ENCODE measurements around the gene ERN2.

DNA sequence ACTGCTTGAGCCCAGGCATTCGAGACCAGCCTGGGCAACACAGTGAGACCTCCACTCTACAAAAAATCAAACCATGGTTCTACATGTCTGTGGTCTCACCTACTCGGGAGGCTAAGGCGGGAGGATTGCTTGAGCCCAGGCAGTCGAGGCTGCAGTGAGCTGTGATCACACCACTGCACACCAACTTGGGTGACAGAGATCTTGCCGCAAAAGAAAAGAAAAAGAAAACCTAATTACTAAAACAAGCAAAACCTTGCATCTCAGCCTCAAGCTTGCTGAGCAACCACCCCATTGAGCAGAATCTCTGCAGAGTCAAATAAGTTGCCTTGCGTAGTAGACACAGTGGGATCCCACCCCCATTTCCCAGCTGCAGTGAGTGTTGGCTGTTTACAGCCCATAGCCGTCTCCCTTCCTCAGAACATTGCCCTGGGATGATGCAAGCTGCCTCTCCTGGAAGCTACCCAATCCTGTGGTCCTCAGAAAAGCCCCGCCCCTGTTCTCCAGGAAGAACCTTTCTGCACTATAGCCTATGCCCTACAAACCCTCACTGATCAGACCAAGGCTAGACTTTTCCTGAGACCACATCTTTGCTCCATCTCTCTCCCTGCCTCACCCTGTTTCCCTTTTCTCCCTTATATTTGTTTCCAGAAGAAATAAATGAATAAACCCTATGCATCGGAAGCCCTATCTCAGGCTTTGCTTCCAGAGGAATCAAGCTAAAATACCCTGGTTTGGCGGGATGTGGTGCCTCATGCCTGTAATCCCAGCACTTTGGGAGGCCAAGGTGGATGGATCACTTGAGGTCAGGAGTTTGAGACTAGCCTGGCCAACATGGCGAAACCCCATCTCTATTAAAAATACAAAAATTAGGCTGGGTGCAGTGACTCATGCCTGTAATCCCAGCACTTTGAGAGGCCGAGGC lies 16.7 kb upstream of the ERN2 start:
- TF ChIP-seq EZH2 (IDR thresholded peaks at IDR 0.05) (no peak), POLR2AphosphoS5 (IDR thresholded peaks at IDR 0.05; ENCODE audit: borderline replicate concordance, low read depth, low read length) (no peak), FOXP2 (optimal IDR thresholded peaks at IDR 0.05; ENCODE audit: control extremely low read depth, extremely low read length, insufficient read depth) (no peak)
